ENCODE results near the gene CD80. TPM values are rescaled to one million over a fixed set of nuclear protein-coding genes. Genes with fewer than 3 reads are reported as not detected.
A peak's percentile ranks its signal among the peaks of the same experiment; 100 is the strongest.
"Not testable (repeated sequence)": the region's sequence is repeated elsewhere in the genome, so short reads cannot be mapped to it uniquely, and the experiment has no call there.

Gene CD80
- total RNA-seq, 4 donors from 2014 or later, result 0.58 TPM; not detected in 3

DNA sequence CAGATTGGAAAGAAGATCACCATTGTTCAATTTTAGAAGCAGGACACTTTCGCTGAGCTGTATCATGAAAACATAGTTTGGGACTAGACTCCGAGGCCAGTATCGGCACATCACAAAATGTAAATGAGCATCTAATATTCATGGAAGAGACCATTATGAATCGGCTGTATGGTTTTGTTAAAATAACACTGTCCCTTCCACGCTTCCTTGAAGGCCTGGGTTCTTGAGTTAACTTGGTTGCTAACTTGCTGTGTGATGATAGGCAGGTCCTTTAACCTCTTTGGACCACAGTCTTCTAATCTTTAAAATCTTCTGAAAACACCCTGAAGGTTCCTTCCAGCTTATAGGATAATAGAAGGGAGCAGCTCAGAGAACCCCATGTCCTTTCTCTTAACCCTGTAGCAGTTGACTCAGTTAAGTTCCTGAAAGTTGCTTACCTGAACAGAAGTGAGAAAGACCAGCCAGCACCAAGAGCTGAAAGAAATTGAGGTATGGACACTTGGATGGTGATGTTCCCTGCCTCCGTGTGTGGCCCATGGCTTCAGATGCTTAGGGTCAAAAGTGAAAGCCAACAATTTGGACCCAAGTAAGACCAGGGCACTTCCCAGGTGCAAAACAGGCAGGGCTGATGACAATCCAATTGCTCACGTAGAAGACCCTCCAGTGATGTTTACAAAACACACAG, 2.1 kb downstream of the CD80 start:
- Histone ChIP-seq H3K27ac (no peak overlapping the region), H3K36me3 (no peaks in the 10 kb centered on the region), H3K4me3 (no peak overlapping the region), H3K9me3 (no peaks in the 10 kb centered on the region), H3K4me1 (no peaks in the 10 kb centered on the region), H3K27me3 (no peaks in the 10 kb centered on the region)
- no peak for ATAC-seq
- no peak for TF ChIP-seq POLR2A (IDR thresholded peaks at IDR 0.05)
- no peak for TF ChIP-seq POLR2AphosphoS5 (IDR thresholded peaks at IDR 0.05)
- no peak for TF ChIP-seq EP300 (IDR thresholded peaks at IDR 0.05)
- TF ChIP-seq, protein P1, sequence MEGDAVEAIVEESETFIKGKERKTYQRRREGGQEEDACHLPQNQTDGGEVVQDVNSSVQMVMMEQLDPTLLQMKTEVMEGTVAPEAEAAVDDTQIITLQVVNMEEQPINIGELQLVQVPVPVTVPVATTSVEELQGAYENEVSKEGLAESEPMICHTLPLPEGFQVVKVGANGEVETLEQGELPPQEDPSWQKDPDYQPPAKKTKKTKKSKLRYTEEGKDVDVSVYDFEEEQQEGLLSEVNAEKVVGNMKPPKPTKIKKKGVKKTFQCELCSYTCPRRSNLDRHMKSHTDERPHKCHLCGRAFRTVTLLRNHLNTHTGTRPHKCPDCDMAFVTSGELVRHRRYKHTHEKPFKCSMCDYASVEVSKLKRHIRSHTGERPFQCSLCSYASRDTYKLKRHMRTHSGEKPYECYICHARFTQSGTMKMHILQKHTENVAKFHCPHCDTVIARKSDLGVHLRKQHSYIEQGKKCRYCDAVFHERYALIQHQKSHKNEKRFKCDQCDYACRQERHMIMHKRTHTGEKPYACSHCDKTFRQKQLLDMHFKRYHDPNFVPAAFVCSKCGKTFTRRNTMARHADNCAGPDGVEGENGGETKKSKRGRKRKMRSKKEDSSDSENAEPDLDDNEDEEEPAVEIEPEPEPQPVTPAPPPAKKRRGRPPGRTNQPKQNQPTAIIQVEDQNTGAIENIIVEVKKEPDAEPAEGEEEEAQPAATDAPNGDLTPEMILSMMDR (IDR thresholded peaks at IDR 0.05), result no peak
- 89 to 94% methylated on average over 5 to 7 of the region's 7 CpGs for WGBS, 2 donors (ENCODE audit: low coverage in 1 of 2)

DNA sequence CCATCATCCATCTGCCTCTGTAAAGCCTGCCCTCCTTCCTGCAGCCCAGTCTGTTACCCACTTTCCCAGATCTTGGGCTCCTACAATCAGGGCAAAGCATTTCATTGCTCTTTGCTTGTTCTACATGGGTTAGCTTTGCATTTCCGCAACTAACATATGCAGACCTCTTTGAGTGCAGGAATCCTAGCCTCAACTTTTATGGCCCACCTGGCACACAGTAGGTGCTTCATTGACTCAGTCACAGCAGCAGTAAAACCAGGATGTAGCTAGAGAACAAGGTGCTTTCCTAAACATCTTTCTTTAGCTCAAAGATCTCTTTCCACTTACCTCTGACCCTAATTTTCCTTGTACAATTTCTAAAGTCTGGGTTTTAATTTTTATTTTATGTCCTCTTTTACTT, 3.5 kb downstream of the CD80 start:
- no peak for ATAC-seq
- TF ChIP-seq, protein P1 (IDR thresholded peaks at IDR 0.05), result no peak
- TF ChIP-seq POLR2A (IDR thresholded peaks at IDR 0.05) (no peak), EP300 (IDR thresholded peaks at IDR 0.05) (no peak), POLR2AphosphoS5 (IDR thresholded peaks at IDR 0.05) (no peak)
- Histone ChIP-seq H3K4me1 (no peaks in the 10 kb centered on the region), H3K27ac (no peak overlapping the region), H3K4me3 (no peak overlapping the region), H3K9me3 (no peaks in the 10 kb centered on the region), H3K36me3 (no peaks in the 10 kb centered on the region), H3K27me3 (no peaks in the 10 kb centered on the region)
- WGBS, 2 donors (ENCODE audit: low coverage in 1 of 2), result 100% methylated on average over 1 of the region's 1 CpG

DNA sequence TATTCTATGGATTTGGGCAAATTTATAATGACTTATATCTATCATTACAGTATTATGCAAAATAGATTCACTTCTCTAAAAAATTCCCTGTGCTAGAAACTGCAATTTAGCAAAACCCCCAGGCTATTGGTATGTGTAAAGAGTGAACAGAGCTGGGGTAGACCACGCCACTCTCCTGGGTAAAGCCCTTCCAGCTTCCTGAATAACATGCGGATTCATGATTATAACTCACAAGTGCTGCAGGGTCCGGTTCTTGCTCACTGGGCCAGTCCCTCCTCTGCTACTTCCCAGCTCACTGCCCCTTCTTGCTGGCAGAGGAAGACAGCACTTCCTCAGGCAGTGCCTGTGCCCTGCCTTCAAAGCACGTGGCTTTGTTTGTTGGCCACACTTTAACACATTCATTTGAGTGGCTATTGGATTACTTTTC, 4.1 kb downstream of the CD80 start:
- 44 to 95% methylated on average over 3 to 4 of the region's 4 CpGs for WGBS, 2 donors (ENCODE audit: low coverage in 1 of 2)
- Histone ChIP-seq H3K27ac (peak overlapping the region in 1 of 4 donors; percentile 14), H3K4me1 (no peaks in the 10 kb centered on the region), H3K4me3 (no peak overlapping the region), H3K27me3 (no peaks in the 10 kb centered on the region), H3K9me3 (no peaks in the 10 kb centered on the region), H3K36me3 (no peaks in the 10 kb centered on the region)
- TF ChIP-seq, protein P1 (IDR thresholded peaks at IDR 0.05), result no peak
- TF ChIP-seq POLR2AphosphoS5 (IDR thresholded peaks at IDR 0.05) (no peak), POLR2A (IDR thresholded peaks at IDR 0.05) (no peak), EP300 (IDR thresholded peaks at IDR 0.05) (no peak)
- ATAC-seq, result no peak

DNA sequence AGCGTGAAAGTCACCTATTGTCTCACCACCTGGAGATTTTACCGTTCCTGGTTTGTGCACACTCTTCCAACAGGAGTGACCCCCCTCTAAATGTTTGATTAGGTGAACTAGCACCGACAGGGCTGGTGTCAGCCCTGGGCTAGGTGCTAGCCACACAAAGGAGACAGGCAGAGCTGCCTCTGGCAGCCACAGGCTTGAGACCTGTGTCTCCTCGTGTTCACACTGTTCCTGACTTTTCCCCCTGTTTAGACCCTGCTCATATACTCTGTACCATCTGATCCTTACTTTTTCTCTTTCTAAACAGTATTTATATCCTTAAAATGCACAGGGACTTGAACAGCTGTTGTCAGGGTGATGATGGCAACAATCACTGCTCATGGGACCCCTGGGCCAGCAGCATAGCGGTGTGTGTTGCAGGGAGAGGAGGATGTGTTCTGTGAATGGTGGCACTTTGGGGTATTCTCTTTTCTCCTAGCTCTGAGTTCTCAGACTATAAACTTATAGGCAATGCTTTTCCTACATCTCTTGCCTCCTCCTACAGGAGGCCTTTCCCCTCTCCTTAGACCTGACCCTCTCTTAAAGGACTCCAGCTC, 5.5 kb downstream of the CD80 start:
- ATAC-seq, result no peak

DNA sequence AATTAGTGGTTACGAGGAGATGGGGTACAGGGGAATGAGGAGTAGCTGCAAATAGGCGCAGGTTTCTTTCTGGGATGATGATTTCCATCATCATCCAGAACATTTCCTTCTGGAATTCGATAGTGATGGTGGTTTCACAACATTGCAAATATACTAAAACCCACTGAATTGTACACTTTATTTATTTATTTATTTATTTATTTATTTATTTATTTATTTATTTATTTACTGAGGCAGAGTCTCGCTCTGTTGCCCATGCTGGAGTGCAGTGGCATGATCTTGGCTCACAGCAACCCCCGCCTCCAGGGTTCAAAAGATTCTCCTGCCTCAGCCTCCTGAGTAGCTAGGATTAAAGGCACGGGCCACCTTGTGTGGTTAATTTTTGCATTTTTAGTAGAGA, 6.5 kb downstream of the CD80 start:
- H3K27ac ChIP-seq, H3K36me3 ChIP-seq, H3K4me1 ChIP-seq, H3K4me3 ChIP-seq, ATAC-seq, H3K27me3 ChIP-seq, H3K9me3 ChIP-seq: not testable (repeated sequence)
- 93 to 98% methylated on average over 5 to 6 of the region's 6 CpGs for WGBS, 2 donors (ENCODE audit: low coverage in 1 of 2)

More for the DNA sequence above, 5.5 kb downstream of the CD80 start:
- no peaks in the 10 kb centered on the region for H3K9me3 ChIP-seq
- H3K27ac ChIP-seq, result no peak overlapping the region
- no peaks in the 10 kb centered on the region for H3K36me3 ChIP-seq
- H3K4me1 ChIP-seq, result no peaks in the 10 kb centered on the region
- no peaks in the 10 kb centered on the region for H3K27me3 ChIP-seq
- 46 to 86% methylated on average over 2 to 5 of the region's 5 CpGs for WGBS, 2 donors (ENCODE audit: low coverage in 1 of 2)
- H3K4me3 ChIP-seq, result no peak overlapping the region
- no peak for TF ChIP-seq POLR2AphosphoS5 (IDR thresholded peaks at IDR 0.05)
- TF ChIP-seq EP300 (IDR thresholded peaks at IDR 0.05), result no peak
- TF ChIP-seq, protein P1 (IDR thresholded peaks at IDR 0.05), result no peak
- TF ChIP-seq POLR2A (IDR thresholded peaks at IDR 0.05), result no peak
